ENCODE results near the gene CALHM4.

Gene CALHM4

GRCh38 chr6:116529466-116530290 lies 23.9 kb upstream of the CALHM4 start:
- no peak for TF ChIP-seq CTCF (IDR thresholded peaks at IDR 0.05)

- TF ChIP-seq CTCF (IDR thresholded peaks at IDR 0.05), result no peak
Measured at GRCh38 chr6:116530436-116530835, 23.1 kb upstream of the CALHM4 start.

GRCh38 chr6:116531675-116532570 lies 21.6 kb upstream of the CALHM4 start:
- peak; percentile 70 for TF ChIP-seq CTCF (IDR thresholded peaks at IDR 0.05)

GRCh38 chr6:116533233-116533957 lies 20.2 kb upstream of the CALHM4 start:
- TF ChIP-seq CTCF (IDR thresholded peaks at IDR 0.05), result no peak

GRCh38 chr6:116535109-116535508 lies 18.4 kb upstream of the CALHM4 start:
- no peak for TF ChIP-seq CTCF (IDR thresholded peaks at IDR 0.05)

GRCh38 chr6:116536216-116536621 lies 17.3 kb upstream of the CALHM4 start:
- peak; percentile 78 for TF ChIP-seq CTCF (IDR thresholded peaks at IDR 0.05)

DNA sequence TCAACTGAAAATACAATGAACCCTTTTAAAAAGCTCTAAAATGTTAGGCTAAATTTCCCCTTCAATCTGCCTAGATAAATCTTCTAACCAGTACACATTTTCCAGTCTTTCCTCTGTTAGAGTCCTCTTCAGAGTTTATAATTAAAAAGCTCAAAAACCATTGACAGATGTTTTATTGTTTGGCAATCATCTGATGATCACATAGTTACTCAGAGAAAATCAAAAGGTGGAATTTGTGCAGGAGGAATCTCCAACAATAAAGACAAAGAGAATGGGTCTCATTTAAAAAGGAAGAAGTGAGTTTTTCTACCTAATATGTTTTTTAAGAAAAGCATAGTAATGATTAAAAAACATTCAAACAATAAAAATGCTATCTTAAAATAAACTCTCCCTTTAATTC lies 11.1 kb upstream of the CALHM4 start:
- no peak for TF ChIP-seq CTCF (IDR thresholded peaks at IDR 0.05)
